ENCODE measurements around the gene NREP.

DNA sequence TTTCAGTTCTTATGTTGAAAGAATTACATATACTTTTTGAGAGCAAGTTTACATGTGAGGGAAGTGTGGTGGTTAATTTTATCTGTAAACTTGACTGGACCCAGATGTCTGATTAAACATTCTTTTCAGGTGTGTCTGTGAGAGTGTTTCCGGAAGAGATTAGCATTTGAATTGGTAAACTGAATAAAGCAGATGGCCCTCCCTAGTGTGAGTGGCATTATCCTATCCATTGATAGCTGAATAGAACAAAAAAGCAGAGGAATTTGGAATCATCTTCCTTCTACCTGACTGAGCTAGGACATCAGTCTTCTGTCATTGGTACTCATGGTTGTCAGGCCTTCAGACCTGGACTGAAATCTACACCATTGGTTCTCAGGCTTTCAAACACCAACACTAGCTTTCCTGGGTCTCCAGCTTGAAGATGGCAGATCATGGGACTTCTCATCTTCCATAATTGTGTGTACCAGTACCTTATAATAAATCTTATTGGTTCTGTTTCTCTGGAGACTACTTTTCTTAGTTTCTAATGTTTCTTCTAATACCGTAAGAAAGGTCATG lies 36.6 kb downstream of the NREP start:
- TF ChIP-seq POLR2A (IDR thresholded peaks at IDR 0.05), result no peak
- TF ChIP-seq, protein P1, sequence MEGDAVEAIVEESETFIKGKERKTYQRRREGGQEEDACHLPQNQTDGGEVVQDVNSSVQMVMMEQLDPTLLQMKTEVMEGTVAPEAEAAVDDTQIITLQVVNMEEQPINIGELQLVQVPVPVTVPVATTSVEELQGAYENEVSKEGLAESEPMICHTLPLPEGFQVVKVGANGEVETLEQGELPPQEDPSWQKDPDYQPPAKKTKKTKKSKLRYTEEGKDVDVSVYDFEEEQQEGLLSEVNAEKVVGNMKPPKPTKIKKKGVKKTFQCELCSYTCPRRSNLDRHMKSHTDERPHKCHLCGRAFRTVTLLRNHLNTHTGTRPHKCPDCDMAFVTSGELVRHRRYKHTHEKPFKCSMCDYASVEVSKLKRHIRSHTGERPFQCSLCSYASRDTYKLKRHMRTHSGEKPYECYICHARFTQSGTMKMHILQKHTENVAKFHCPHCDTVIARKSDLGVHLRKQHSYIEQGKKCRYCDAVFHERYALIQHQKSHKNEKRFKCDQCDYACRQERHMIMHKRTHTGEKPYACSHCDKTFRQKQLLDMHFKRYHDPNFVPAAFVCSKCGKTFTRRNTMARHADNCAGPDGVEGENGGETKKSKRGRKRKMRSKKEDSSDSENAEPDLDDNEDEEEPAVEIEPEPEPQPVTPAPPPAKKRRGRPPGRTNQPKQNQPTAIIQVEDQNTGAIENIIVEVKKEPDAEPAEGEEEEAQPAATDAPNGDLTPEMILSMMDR (IDR thresholded peaks at IDR 0.05 in 8 of 11, conservative IDR thresholded peaks at IDR 0.05 in 3 of 11), result no peak

Data from spleen (tissue), 7 donors.